ENCODE measurements around the gene ZACN.
"Not testable (repeated sequence)": the region's sequence is repeated elsewhere in the genome, so short reads cannot be mapped to it uniquely, and the experiment has no call there.

The ZACN gene

GRCh38 chr17:76054112-76054476 lies 24.9 kb upstream of the ZACN start:
- no peak for DNase-seq (ENCODE audit: low spot score)

- no peak for DNase-seq (ENCODE audit: low spot score)
Measured at GRCh38 chr17:76056882-76057281, 22.1 kb upstream of the ZACN start.

- not testable (repeated sequence) for DNase-seq (ENCODE audit: low spot score)
Measured at GRCh38 chr17:76058264-76058663, 20.7 kb upstream of the ZACN start.

GRCh38 chr17:76063875-76064546 lies 15.0 kb upstream of the ZACN start:
- no peak for DNase-seq (ENCODE audit: low spot score)

GRCh38 chr17:76065775-76066174 lies 13.2 kb upstream of the ZACN start:
- no peak for DNase-seq (ENCODE audit: low spot score)

- peak; percentile 69 for DNase-seq (ENCODE audit: low spot score)
Measured at GRCh38 chr17:76071531-76072147, 7.3 kb upstream of the ZACN start.

GRCh38 chr17:76072148-76072858 lies 6.7 kb upstream of the ZACN start, which contains the start of gene SRP68:
Gene SRP68 (minus strand): TSS chr17:76072517. CDS start chr17:76072491, 26 bp downstream.
- peak; percentile 100 for DNase-seq (ENCODE audit: low spot score)

- DNase-seq (ENCODE audit: low spot score) = peak; percentile 65
Measured at GRCh38 chr17:76074390-76075363, 4.3 kb upstream of the ZACN start, which contains the start of gene GALR2. Gene GALR2 (plus strand): TSS chr17:76074781. CDS start chr17:76074884, 103 bp downstream.

GRCh38 chr17:76075364-76076145 lies 3.4 kb upstream of the ZACN start:
- peak; percentile 82 for DNase-seq (ENCODE audit: low spot score)

- DNase-seq (ENCODE audit: low spot score) = no peak
Measured at GRCh38 chr17:76076146-76076764, 2.7 kb upstream of the ZACN start.

GRCh38 chr17:76076765-76077583 lies 2.0 kb upstream of the ZACN start:
- DNase-seq (ENCODE audit: low spot score) = peak; percentile 62

GRCh38 chr17:76077584-76078110 lies 1.3 kb upstream of the ZACN start:
- DNase-seq (ENCODE audit: low spot score) = peak; percentile 59

- not testable (repeated sequence) for DNase-seq (ENCODE audit: low spot score)
Measured at GRCh38 chr17:76078370-76078769, 612 bp upstream of the ZACN start.

GRCh38 chr17:76079535-76079955 lies 563 bp downstream of the ZACN start:
- peak; percentile 48 for DNase-seq (ENCODE audit: low spot score)

GRCh38 chr17:76079956-76080767 lies 1.2 kb downstream of the ZACN start:
- DNase-seq (ENCODE audit: low spot score) = peak; percentile 70

- peak; percentile 39 for DNase-seq (ENCODE audit: low spot score)
Measured at GRCh38 chr17:76080768-76081287, 1.8 kb downstream of the ZACN start.

- DNase-seq (ENCODE audit: low spot score) = peak; percentile 47
Measured at GRCh38 chr17:76081295-76082210, 2.6 kb downstream of the ZACN start.

All from D341Med (cell line).